ENCODE results near the gene ERC2.

Gene ERC2

DNA sequence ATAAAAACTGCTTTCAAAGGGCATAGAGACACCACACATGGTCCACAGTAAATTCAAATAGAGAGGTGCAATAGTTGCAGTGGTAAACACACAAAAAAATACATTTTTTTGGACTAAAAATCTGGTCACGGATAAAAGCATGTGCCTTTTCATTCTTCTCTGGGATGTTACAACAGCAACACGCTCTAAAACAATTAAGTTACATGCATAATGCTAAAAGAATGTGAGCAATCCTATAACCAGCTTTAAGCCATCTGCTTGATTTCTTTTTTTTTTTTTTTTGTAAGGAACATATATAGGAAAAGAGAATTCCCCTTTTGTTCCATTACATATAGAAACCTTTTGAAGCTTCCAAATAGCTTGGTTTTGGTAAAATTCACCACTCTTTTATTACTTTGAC, 1001.2 kb downstream of the ERC2 start:
- no peak overlapping the region for H3K9ac ChIP-seq (ENCODE audit: low read depth, low read length)
- H3K4me1 ChIP-seq (ENCODE audit: insufficient read depth, low read length) = peaks cover 9% of the 10 kb centered on the region; the same call in 1 of the 2 replicates
- H3K9me3 ChIP-seq (ENCODE audit: control insufficient read depth, insufficient read depth, low read length) = no peaks in the 10 kb centered on the region
- H3K36me3 ChIP-seq (ENCODE audit: insufficient read depth, low read length) = no peaks in the 10 kb centered on the region

DNA sequence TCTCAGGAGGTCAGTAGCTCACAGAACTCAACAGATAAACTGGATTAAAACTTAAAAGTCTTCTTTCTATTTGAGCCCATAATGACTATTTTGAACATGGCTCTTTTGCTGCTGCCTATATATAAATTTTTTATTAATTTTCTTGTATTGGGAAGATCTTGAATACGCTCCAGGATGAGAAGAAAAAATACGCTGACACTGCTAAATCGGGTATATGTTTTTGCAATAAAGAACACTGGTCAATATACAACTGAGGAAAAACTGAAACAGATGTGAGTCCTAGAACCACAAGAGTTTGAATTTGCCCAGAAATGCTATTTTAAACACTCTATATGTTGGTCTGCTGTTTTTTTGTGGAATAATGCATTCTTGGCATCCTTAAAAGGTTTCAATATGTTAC, 1001.7 kb downstream of the ERC2 start:
- H3K36me3 ChIP-seq (ENCODE audit: insufficient read depth, low read length) = no peaks in the 10 kb centered on the region
- no peak overlapping the region for H3K9ac ChIP-seq (ENCODE audit: low read depth, low read length)
- H3K9me3 ChIP-seq (ENCODE audit: control insufficient read depth, insufficient read depth, low read length) = no peaks in the 10 kb centered on the region
- H3K4me1 ChIP-seq (ENCODE audit: insufficient read depth, low read length) = peaks cover 9% of the 10 kb centered on the region; the same call in 1 of the 2 replicates

DNA sequence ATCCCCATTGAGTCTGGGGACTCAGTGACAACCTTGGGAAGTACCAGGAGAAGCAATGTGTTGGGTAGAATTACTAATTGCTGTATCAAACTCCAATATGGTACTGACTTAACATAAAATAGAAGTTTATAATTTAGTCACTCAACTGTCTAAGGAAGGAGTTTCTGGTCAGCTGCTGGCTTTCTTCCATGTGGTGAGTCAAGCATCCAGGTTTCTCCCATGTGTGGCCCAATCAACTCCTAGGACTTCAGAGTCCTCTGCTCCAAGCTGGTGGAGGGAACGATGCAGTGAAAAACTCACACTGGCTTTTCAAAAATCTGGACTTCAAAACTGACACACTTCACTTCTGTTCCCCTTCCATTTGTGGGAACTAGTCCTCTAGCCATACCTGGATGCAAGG, 1006.4 kb downstream of the ERC2 start:
- Histone ChIP-seq H3K36me3 (ENCODE audit: insufficient read depth, low read length) (no peaks in the 10 kb centered on the region), H3K4me1 (ENCODE audit: insufficient read depth, low read length) (peaks cover 5% of the 10 kb centered on the region; the same call in 1 of the 2 replicates), H3K9ac (ENCODE audit: low read depth, low read length) (no peak overlapping the region), H3K9me3 (ENCODE audit: control insufficient read depth, insufficient read depth, low read length) (no peaks in the 10 kb centered on the region)

DNA sequence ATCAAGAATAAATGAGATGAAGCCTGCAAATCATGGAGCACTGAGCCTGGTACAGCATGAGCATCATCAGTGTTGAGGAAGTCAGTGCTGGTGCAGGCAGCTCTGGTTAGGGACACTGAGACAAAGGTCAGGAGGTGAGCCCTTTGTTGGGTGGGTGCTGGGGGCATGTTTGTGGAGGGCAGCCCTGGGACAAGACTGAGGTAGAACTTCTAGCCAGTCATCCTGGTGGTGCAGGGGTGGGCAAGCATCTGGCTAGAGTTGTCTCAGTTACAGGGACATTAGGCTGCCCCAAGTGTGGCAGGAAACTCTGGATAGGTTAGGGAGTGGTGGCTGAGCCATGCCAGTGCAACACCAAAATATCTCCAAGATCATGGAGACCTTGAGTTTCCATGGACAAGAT, 1008.4 kb downstream of the ERC2 start:
- peaks cover 3% of the 10 kb centered on the region; the same call in 1 of the 2 replicates for H3K4me1 ChIP-seq (ENCODE audit: insufficient read depth, low read length)
- H3K9ac ChIP-seq (ENCODE audit: low read depth, low read length) = no peak overlapping the region
- H3K36me3 ChIP-seq (ENCODE audit: insufficient read depth, low read length) = no peaks in the 10 kb centered on the region
- H3K9me3 ChIP-seq (ENCODE audit: control insufficient read depth, insufficient read depth, low read length) = no peaks in the 10 kb centered on the region
